GM12891 (cell line): ENCODE results near the gene UBASH3A.
A peak's percentile ranks its signal among the peaks of the same experiment; 100 is the strongest.

Source experiments
- DNase-seq: peaks from one replicate; pipeline ENCODE4 v3.0.0; 2011; ENCODE audit warnings: low spot score; ENCODE audit not compliant: insufficient read length
- FAIRE-seq: peaks from 2 replicates; lab custom pipeline; 2011; peaks lifted over from hg19 to GRCh38; lab: Jason Lieb, UNC
- PAX5 ChIP-seq: IDR thresholded peaks from 2 replicates; pipeline ENCODE4 v1.6.1; 2011; ENCODE audit warnings: low read length, moderate library complexity, mild to moderate bottlenecking; ENCODE audit not compliant: insufficient read depth, severe bottlenecking
- POLR2A ChIP-seq: IDR thresholded peaks from 2 replicates; pipeline ENCODE4 v1.6.1; 2011; ENCODE audit warnings: low read depth, low read length, control low read depth
- POLR2AphosphoS5 ChIP-seq: IDR thresholded peaks from 2 replicates; pipeline ENCODE4 v1.6.1; 2011; ENCODE audit warnings: low read depth, low read length, control low read depth
- POU2F2 ChIP-seq: IDR thresholded peaks from 2 replicates; pipeline ENCODE4 v1.6.1; 2011; ENCODE audit warnings: low read depth, mild to moderate bottlenecking, control low read depth, low read length, moderate library complexity
- SPI1 ChIP-seq: IDR thresholded peaks from 2 replicates; pipeline ENCODE4 v1.6.1; 2011; ENCODE audit warnings: low read depth, low read length, control low read depth
- TAF1 ChIP-seq: IDR thresholded peaks from 2 replicates; pipeline ENCODE4 v1.6.1; 2011; ENCODE audit warnings: low read depth, low read length, control low read depth

The UBASH3A gene

GRCh38 chr21:42374864-42375499 lies 28.7 kb upstream of the UBASH3A start:
- no peak for FAIRE-seq
- no peak for DNase-seq
- TF ChIP-seq POLR2A, result no peak

GRCh38 chr21:42375506-42375905 lies 28.2 kb upstream of the UBASH3A start:
- TF ChIP-seq POLR2AphosphoS5, result no peak
- TF ChIP-seq TAF1, result no peak
- no peak for TF ChIP-seq SPI1
- no peak for TF ChIP-seq POLR2A
- TF ChIP-seq PAX5, result no peak
- no peak for TF ChIP-seq POU2F2
- FAIRE-seq (no peak), DNase-seq (no peak)

- TF ChIP-seq PAX5 (no peak), POLR2AphosphoS5 (0 out of 2 replicates have a peak, but pooled peaks have one; percentile 21)
- no peak for FAIRE-seq
- no peak for DNase-seq
These were observed 27.8 kb upstream of the UBASH3A start for GRCh38 chr21:42375966-42376337.

DNA sequence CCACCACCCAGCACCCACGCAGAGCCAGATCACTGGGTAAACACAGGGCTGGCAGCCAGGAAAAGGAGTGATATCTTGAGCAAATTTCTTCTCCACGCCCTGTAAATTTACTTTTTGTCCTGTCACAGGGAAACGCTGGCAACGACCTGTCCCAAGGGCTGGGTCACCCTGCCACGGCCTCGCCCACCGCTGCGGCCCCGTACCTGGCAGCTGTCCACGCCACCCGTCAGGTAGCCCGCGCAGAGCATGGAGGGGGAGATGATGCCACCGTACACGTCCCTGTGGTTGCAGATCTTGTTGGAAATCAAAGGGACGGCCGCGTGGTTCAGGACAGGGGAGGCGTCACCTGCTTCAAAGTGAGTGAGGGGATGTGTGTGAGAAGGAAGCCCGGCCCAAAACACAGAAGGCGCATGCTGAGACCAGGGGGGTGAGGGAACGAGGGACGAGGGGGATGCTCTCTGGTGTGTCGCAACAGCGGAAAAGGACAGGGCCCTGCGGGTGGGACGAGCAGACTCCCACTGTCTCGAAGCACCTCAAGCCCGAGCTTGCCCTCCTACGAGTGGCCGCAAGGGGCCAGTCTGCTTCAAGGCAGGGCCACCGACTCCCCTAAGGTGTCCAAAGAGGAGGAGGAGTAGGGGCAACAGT lies 27.2 kb upstream of the UBASH3A start:
- DNase-seq (no peak), FAIRE-seq (no peak)
- TF ChIP-seq POLR2AphosphoS5 (no peak), POLR2A (no peak), POU2F2 (no peak), PAX5 (no peak), SPI1 (no peak), TAF1 (no peak)

DNA sequence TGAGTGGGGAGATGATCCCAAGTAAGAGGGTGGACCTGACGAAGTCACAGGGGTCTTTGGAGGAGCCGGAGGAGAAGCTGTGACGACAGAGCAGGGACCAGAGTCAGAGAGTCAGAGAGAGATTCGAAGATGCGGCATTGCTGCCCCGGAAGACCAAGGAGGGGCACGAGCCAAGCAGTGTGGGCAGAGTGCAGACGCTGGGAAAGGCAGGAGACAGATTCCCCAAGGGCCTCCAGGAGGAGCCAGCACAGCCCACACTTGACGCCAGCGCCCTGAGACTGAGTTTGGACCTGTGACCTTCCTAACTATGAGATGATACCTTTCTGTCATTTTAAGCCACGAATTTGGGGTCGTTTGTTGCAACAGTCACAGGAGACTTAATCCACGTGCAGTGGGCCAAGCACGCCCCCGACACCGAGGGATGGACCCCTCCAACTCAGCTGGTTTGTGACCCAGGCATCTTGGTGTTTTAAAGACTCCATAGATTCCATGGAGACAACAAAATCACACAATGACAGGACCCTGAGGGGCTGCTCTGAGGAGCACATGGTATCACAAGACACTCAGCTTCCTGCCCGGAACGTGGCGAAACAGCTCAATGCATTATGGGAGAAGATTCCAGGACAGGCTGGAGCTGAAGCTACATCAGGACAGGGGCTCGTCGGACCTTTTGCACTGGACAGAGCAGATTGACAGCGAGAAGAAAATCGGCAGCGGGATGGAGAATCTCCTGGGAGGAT lies 26.3 kb upstream of the UBASH3A start:
- FAIRE-seq (no peak), DNase-seq (no peak)
- TF ChIP-seq POLR2AphosphoS5, result peak; percentile 28; the same call in 1 of the 2 replicates
- 0 out of 2 replicates have a peak, but pooled peaks have one; percentile 12 for TF ChIP-seq POLR2A
- TF ChIP-seq POU2F2, result no peak

GRCh38 chr21:42377951-42378340 lies 25.8 kb upstream of the UBASH3A start:
- no peak for FAIRE-seq
- no peak for DNase-seq
- TF ChIP-seq SPI1 (no peak), POLR2AphosphoS5 (no peak), POLR2A (no peak), TAF1 (no peak), POU2F2 (no peak), PAX5 (no peak)

DNA sequence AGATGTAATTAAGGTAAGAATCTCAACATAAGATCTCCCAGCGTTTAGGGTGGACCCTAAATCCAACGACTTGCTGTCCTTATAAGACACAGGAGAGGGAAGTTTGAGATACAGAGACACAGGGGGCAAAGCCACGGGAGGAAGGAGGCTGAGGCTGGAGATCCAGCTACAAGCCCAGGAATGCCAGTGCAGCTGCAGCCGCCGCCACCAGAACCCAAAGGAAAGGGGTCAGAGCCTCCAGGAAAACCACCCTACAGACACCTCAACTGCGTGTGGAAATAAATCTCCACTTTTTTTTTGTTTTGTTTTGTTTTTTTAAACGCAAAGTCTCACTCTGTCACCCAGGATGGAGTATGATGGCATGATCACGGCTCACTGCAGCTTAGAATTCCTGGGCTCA lies 25.3 kb upstream of the UBASH3A start:
- TF ChIP-seq SPI1 (no peak), POU2F2 (no peak), POLR2AphosphoS5 (no peak), TAF1 (no peak), PAX5 (no peak)
- DNase-seq (no peak), FAIRE-seq (no peak)

- FAIRE-seq (no peak), DNase-seq (no peak)
- TF ChIP-seq PAX5, result no peak
These were observed 24.1 kb upstream of the UBASH3A start for GRCh38 chr21:42379426-42380215.

DNA sequence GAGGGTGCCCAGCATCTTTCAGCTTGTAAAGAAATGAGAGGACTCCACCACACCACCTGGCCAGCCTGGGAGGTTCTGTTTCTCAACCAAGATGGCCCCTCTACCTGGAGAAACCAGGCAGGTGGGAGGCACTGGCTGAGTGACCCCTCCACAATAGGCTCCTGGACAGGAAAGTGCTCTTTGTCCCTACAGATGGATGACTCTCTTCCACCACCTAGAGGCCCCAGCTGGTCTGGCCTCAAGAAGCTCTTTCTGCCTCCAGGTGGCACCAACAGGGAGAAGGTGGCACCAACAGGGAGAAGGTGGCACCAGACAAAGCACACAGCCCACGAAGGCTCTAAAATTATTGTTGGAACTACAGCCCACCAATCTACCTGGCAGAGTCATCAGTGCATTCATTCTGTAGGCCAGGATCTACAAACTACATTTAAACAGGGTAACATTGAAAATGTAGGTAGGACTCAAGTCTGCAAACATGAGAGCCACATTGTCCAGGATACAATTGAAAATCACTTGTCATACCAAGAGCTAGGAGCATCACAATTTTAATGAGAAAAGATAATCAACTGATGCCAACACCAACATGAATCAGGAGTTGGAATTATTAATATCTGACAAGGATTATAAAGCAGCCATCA lies 22.2 kb upstream of the UBASH3A start:
- FAIRE-seq, result peak; percentile 60
- DNase-seq, result no peak
- TF ChIP-seq TAF1 (no peak), POLR2A (no peak)

- DNase-seq (no peak), FAIRE-seq (no peak)
- TF ChIP-seq POLR2AphosphoS5 (peak; percentile 55), PAX5 (no peak)
These were observed 20.8 kb upstream of the UBASH3A start for GRCh38 chr21:42382915-42383314.
